Stimulated activated CD4-positive, alpha-beta T cell treated with anti-CD3 and anti-CD28 coated beads, Interleukin-2, amount 100 ng/mL, for 24 hours (primary cell): ENCODE results near the gene TAF9B.
"Not testable (repeated sequence)": the region's sequence is repeated elsewhere in the genome, so short reads cannot be mapped to it uniquely, and the experiment has no call there.

Source experiments
- DNase-seq, 2 donors: peaks; one replicate each; pipeline ENCODE4 v3.0.0-alpha.2; 2020

The TAF9B gene, protein sequence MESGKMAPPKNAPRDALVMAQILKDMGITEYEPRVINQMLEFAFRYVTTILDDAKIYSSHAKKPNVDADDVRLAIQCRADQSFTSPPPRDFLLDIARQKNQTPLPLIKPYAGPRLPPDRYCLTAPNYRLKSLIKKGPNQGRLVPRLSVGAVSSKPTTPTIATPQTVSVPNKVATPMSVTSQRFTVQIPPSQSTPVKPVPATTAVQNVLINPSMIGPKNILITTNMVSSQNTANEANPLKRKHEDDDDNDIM

GRCh38 chrX:78139160-78140123 lies at the start of gene TAF9B:
TSS of gene TAF9B (minus strand) at chrX:78139650. CDS start at chrX:78139611, 39 bp downstream.
- peak; percentile 80 to 83 for DNase-seq

DNA sequence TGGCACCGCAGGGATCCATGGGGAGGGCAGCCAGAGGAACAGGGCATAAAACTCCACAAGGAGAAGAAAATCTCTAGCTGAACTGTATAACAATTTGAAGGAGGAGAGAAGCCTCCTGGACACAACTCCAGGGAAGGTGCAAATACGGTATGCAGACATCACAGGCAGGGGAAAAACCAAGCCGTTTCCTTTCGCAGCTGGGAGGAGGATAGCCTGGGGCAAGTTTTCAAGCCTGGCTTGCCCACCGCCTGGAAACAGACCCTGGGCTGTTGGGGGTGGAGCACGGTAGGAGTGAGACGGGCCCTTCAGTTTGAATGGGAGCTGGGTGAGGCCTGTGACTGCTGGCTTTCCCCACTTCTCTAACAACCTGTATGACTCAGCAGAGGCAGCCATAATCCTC lies 43.4 kb upstream of the TAF9B start:
- no peak for DNase-seq

DNA sequence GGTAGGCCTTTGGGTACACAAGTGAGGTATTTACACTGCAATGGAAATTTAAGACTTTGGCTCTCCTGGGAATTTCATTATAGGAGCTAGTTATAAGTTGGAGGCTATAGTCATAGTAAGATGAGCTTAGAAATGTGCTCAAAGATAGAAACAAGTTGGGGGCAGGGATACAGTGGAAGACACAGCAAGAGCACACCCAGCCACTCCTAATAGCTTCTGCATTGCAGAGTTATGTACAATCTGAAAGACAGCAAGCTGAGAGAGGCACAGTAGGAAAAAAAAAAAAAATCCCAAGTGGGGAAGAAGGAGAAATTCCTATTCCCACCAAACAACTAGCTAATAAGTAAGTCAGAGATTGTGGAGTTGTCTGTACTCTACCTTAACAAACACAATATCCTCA lies 41.9 kb upstream of the TAF9B start:
- DNase-seq: no peak

DNA sequence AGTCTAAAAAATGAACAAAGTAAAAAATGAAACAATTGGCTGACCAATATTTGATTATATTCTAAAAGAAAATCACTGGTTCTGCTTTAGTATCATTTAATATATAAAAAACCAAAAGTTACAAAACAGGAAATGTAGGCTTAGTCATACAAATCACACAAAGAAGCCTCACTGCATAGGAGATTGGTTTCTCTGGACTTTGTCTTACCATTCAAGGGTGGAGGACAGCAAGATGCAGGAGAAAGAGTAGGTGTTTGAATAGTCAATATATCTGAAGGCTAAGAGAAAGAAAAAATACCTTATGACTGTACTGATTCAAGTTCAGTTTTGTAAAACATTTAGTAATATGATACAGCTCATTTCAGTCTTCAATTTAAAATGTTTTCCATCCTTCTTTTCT lies 28.6 kb upstream of the TAF9B start:
- no peak for DNase-seq

DNA sequence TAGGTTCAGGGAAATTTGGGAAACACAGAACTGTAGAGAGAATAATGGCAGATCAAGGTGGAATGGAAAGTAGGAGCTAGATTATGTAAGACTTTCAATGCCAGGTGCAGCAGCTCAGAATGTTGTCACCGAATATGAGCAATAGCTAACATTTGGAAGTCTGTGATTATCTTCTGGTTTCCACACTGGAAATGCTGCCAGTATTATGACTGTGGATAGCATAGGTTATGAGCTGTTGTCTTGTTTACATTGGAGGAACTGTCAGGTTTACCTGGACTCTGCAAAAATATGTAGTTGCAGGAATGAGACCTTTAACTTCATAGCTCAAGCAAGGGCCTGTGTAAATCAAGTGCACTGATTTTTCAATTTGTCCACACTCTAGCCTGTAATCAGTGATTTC lies 26.0 kb upstream of the TAF9B start:
- DNase-seq: no peak

GRCh38 chrX:78163175-78163574 lies 23.7 kb upstream of the TAF9B start:
- DNase-seq: not testable (repeated sequence)

GRCh38 chrX:78160711-78161110 lies 21.3 kb upstream of the TAF9B start:
- DNase-seq: not testable (repeated sequence)

- not testable (repeated sequence) for DNase-seq
Measured at GRCh38 chrX:78157846-78158245, 18.4 kb upstream of the TAF9B start.

DNA sequence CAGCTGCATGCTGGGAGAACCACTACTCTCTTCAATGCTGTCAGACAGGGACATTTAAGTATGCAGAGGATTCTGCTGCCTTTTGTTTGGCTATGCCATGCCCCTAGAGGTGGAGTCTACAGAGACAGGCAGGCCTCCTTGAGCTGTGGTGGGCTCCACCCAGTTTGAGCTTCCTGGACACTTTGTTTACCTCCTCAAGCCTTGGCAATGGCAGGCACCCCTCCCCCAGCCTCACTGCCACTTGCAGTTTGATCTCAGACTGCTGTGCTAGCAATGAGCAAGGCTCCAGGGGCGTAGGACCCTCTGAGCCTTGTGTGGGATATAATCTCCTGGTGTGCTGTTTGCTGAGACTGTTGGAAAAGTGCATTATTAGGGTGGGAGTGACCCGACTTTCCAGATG lies 17.9 kb upstream of the TAF9B start:
- DNase-seq: not testable (repeated sequence)

DNA sequence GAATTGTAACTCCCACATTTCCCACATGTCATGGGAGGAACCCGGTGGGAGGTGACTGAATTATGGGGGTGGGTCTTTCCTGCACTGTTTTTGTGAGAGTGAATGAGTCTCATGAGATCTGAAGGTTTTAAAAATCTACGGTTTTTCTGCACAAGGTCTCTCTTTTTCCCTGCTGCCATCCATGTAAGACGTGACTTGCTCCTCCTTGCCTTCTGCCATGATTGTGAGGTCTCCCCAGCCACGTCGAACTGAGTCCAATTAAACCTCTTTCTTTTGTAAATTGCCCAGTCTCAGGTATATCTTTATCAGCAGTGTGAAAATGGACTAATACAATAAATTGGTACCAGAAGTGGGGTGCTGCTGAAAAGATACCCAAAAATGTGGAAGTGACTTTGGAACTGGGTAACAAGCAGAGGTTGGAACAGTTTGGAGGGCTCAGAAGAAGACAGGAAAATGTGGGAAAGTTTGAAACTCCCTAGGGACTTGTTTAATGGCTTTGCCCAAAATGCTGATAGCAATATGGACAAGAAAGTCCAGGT lies 7.6 kb upstream of the TAF9B start:
- not testable (repeated sequence) for DNase-seq

- no peak for DNase-seq
Measured at GRCh38 chrX:78140206-78140605, 756 bp upstream of the TAF9B start.

- no peak for DNase-seq
Measured at GRCh38 chrX:78133238-78133960, 6.1 kb downstream of the TAF9B start.

GRCh38 chrX:78131117-78131516 lies 8.3 kb downstream of the TAF9B start:
- DNase-seq: no peak

DNA sequence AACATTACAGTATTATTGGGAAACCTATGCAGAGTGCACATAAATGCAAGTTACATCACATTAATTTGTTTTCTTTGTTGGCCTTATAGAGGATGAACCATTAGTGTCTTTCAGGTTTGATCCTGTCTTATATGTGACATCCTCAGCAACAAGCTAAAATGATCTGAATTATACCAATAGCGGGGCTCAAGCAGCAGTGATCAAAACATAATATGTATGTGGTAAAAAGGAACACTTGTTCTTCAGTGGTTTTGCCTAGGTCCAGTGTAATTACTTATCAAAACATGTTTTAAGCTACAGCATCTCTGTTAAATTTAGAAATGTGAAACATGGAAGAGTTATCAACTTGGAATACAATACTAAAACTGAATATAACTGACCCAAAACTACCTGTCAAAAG lies 9.1 kb downstream of the TAF9B start:
- DNase-seq: no peak

- no peak for DNase-seq
Measured at GRCh38 chrX:78129714-78130113, 9.7 kb downstream of the TAF9B start.

- DNase-seq: not testable (repeated sequence)
Measured at GRCh38 chrX:78125781-78126180, 13.7 kb downstream of the TAF9B start.

- no peak for DNase-seq
Measured at GRCh38 chrX:78125148-78125547, 14.3 kb downstream of the TAF9B start.

DNA sequence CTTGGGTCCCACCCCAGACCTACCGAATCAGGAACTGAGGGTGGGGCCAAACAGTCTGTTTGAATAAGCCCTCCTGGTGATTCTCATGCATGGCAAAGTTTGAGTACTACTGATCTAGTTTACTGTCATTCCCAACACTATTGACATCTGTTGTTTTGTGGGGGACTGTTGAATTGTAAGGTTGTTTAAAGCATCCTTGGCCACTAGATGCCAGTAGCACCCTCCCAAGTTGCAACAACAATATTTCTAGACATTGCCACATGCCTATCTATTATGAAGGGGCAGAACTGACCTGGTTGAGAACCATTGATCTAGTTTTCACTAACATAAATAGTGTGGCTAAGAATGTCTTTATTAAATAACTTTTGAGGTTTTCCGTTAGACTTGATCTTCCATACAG lies 15.1 kb downstream of the TAF9B start:
- no peak for DNase-seq

GRCh38 chrX:78123190-78123589 lies 16.3 kb downstream of the TAF9B start:
- DNase-seq: peak; percentile 40 to 45

DNA sequence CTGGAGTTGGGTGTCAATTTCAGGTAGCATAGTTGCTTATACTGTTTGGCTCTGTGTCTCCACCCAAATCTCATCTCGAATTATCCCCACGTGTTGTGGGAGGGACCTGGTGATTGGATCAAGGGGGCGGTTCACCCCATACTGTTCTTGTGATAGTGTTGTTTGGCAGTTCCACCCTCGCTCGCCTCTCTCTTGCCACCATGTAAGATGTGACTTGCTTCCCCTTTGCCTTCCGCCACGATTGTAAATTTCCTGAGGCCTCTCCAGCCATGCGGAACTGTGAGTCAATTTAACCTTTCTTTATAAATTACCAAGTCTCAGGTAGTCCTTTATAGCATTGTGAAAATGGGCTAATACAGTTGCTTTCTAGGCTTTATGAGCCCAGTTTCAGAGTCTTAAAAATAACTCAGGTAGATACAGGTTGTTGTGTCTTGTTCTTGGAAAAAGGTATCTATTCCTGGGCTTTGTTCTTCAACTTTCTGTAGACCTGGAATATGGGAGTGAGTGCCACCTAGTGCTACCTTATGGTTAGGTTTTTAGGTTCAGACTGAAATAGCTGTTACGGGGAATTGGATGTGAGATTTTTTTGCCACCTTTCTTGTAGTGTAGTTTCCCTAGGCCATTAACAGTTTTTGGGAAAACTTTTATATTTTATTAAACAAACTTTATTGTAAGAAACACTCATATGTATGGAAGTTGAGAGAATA lies 19.8 kb downstream of the TAF9B start:
- DNase-seq: no peak

GRCh38 chrX:78118628-78119027 lies 20.8 kb downstream of the TAF9B start:
- DNase-seq: no peak

GRCh38 chrX:78116766-78117165 lies 22.7 kb downstream of the TAF9B start:
- no peak for DNase-seq
